Trophoblast cell (in vitro differentiated cells and primary cell): ENCODE data around the gene PGAM5.

Source experiments
- DNase-seq, 2 donors: peaks; one replicate each; pipeline ENCODE4 v3.0.0-alpha.2; 2016
- H2AFZ ChIP-seq: 2 replicates; pipeline ENCODE4 v1.6.1; 2013; ENCODE audit warnings: low read length, moderate library complexity, mild to moderate bottlenecking; ENCODE audit not compliant: insufficient read depth, poor library complexity
- H2AK5ac ChIP-seq: 2 replicates; pipeline ENCODE4 v1.6.1; 2013; ENCODE audit warnings: mild to moderate bottlenecking, low read length
- H2BK120ac ChIP-seq: 2 replicates; pipeline ENCODE4 v1.6.1; 2013; ENCODE audit warnings: low read length, mild to moderate bottlenecking, moderate library complexity; ENCODE audit not compliant: insufficient read depth, poor library complexity
- H2BK12ac ChIP-seq: 2 replicates; pipeline ENCODE4 v1.6.1; 2013; ENCODE audit warnings: mild to moderate bottlenecking, low read length, moderate library complexity
- H2BK5ac ChIP-seq: 2 replicates; pipeline ENCODE4 v1.6.1; 2013; ENCODE audit warnings: low read length, low read depth, moderate library complexity, mild to moderate bottlenecking; ENCODE audit not compliant: poor library complexity
- H3K14ac ChIP-seq: 2 replicates; pipeline ENCODE4 v1.6.1; 2013; ENCODE audit warnings: mild to moderate bottlenecking, low read length
- H3K18ac ChIP-seq: 2 replicates; pipeline ENCODE4 v1.6.1; 2013; ENCODE audit warnings: mild to moderate bottlenecking, low read length
- H3K23ac ChIP-seq: 2 replicates; pipeline ENCODE4 v1.6.1; 2013; ENCODE audit warnings: low read length
- H3K27ac ChIP-seq: 2 replicates; pipeline ENCODE4 v1.5.1; 2013; ENCODE audit warnings: low read depth, mild to moderate bottlenecking, inconsistent platforms, low read length, moderate library complexity
- H3K27me3 ChIP-seq: 2 replicates; pipeline ENCODE4 v1.6.1; 2013; ENCODE audit warnings: inconsistent platforms, mild to moderate bottlenecking, low read length, moderate library complexity; ENCODE audit not compliant: insufficient read depth
- H3K36me3 ChIP-seq, 2 experiments: 1 replicate in 1 of 2; 2 replicates in 1 of 2; pipeline ENCODE4 v1.6.1; 2013; ENCODE audit warnings: low read length in 2 of 2, mild to moderate bottlenecking in 2 of 2, moderate library complexity in 1 of 2; ENCODE audit not compliant: insufficient read depth in 2 of 2, control insufficient read depth in 1 of 2
- H3K4ac ChIP-seq: 2 replicates; pipeline ENCODE4 v1.6.1; 2013; ENCODE audit warnings: low read depth, mild to moderate bottlenecking, low read length, moderate library complexity
- H3K4me1 ChIP-seq, 2 experiments: 1 replicate in 1 of 2; 2 replicates in 1 of 2; pipeline ENCODE4 v1.6.1; 2013; ENCODE audit warnings: low read length in 2 of 2, mild to moderate bottlenecking in 2 of 2, moderate library complexity in 1 of 2; ENCODE audit not compliant: insufficient read depth in 2 of 2, control insufficient read depth in 1 of 2
- H3K4me2 ChIP-seq: 2 replicates; pipeline ENCODE4 v1.6.1; 2013; ENCODE audit warnings: inconsistent platforms, mild to moderate bottlenecking, low read length, moderate library complexity
- H3K4me3 ChIP-seq: 2 replicates; pipeline ENCODE4 v1.5.1; 2013; ENCODE audit warnings: mild to moderate bottlenecking, low read depth, low read length, inconsistent platforms
- H3K79me1 ChIP-seq: one replicate; pipeline ENCODE4 v1.6.1; 2013; ENCODE audit warnings: low read length
- H3K79me2 ChIP-seq: 2 replicates; pipeline ENCODE4 v1.6.1; 2013; ENCODE audit warnings: low read length, mild to moderate bottlenecking; ENCODE audit not compliant: control insufficient read depth, insufficient read depth, poor library complexity
- H3K9ac ChIP-seq: 2 replicates; pipeline ENCODE4 v1.6.1; 2013; ENCODE audit warnings: mild to moderate bottlenecking, low read length
- H3K9me3 ChIP-seq: 2 replicates; pipeline ENCODE4 v1.6.1; 2013; ENCODE audit warnings: low read depth, mild to moderate bottlenecking, control low read depth, inconsistent platforms, low read length; ENCODE audit not compliant: insufficient read depth
- H4K12ac ChIP-seq: 2 replicates; pipeline ENCODE4 v1.6.1; 2013; ENCODE audit warnings: low read depth, mild to moderate bottlenecking, low read length, moderate library complexity
- H4K8ac ChIP-seq: 2 replicates; pipeline ENCODE4 v1.6.1; 2013; ENCODE audit warnings: low read depth, mild to moderate bottlenecking, low read length, moderate library complexity
- H4K91ac ChIP-seq: one replicate; pipeline ENCODE4 v1.6.1; 2013; ENCODE audit warnings: low read depth, mild to moderate bottlenecking, low read length, moderate library complexity
- WGBS: extraction: QIAGEN DNeasy Blood & Tissue Kit; methylation state at CpG from one replicate; pipeline ENCODE4 v1.1.7; 2013; ENCODE audit warnings: missing lambda C conversion rate; ENCODE audit not compliant: insufficient read length, insufficient coverage; ENCODE audit errors: extremely low coverage; 5-methylcytosine and 5-hydroxymethylcytosine counted together

The PGAM5 gene

DNA sequence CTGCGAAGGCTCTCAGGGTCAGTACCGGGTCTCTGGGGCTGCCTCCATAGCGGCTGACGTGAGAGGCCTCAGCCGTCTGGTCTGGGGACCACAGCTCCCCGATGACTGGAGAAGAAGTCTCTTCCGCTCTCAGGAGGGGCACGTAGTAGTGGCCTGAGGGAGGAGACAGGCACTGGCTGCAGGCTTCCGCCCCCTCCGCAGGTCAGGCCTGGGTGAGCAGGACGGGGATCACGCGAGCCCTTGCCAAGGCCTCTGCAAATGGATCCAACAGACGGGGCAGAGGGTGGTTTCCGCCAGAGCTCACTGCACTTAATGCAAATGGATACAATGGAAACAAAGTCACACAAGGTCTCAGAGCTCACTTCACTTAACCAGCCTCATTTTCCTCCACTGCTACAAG is 26.3 kb downstream of the PGAM5 start:
- DNase-seq: no peak
- Histone ChIP-seq H3K4ac (no peak overlapping the region), H2BK120ac (no peak overlapping the region), H4K8ac (no peak overlapping the region), H2BK5ac (no peak overlapping the region), H2AFZ (no peak overlapping the region), H2BK12ac (no peak overlapping the region), H3K9me3 (no peaks in the 10 kb centered on the region), H3K4me1 (no peaks in the 10 kb centered on the region), H3K4me3 (no peak overlapping the region), H3K27ac (no peak overlapping the region), H3K9ac (no peak overlapping the region), H3K4me2 (no peak overlapping the region), H4K91ac (no peak overlapping the region), H3K14ac (no peak overlapping the region), H3K79me1 (no peaks in the 10 kb centered on the region), H3K79me2 (no peaks in the 10 kb centered on the region), H3K18ac (no peak overlapping the region), H2AK5ac (no peak overlapping the region), H3K23ac (no peak overlapping the region), H3K27me3 (no peaks in the 10 kb centered on the region), H4K12ac (no peak overlapping the region), H3K36me3 (peaks cover 77 to 84% of the 10 kb centered on the region in 2 experiments)
- no CpG with 5 or more reads among the region's 15 CpGs for WGBS

DNA sequence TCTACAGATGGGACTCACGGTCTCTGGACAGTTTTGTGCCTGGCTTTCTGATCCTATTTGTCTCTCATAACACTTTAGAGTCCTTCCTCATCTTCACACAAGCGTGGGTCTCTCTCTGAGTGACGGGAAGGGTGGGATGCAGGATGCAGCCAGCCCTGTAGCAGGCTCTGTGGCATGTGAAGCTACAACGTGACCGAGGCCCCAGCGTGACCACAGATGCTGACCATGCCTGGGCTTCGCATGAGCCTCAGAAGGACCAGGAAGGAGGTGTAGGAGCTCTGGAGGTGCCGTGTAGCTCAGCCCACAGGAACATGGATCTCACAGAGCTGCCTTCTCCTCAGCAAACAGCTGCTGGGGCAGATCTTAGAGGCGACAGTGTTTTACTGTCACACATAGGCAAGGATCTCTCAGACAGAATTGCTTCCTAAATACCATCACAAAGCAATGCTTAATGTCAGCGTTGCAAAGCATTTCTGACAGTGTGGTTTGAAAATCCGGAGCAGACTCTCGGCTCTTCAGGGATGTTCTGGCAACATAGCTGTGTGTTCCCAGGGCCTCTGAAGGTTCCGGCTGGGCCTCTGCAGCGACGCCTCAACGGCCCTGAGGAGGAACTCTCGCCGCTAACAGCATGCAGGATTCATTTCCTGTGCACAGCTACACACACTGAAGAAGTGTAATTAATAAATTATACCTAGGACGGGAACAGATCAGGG is 29.1 kb downstream of the PGAM5 start:
- no peaks in the 10 kb centered on the region for H3K79me1 ChIP-seq
- H4K12ac ChIP-seq: no peak overlapping the region
- no peak overlapping the region for H3K14ac ChIP-seq
- no CpG with 5 or more reads among the region's 19 CpGs for WGBS
- H3K4me1 ChIP-seq: no peaks in the 10 kb centered on the region
- H3K27me3 ChIP-seq: no peaks in the 10 kb centered on the region
- no peak overlapping the region for H3K9ac ChIP-seq
- no peak overlapping the region for H2AK5ac ChIP-seq
- no peak overlapping the region for H4K91ac ChIP-seq
- H3K36me3 ChIP-seq: peaks cover 65 to 78% of the 10 kb centered on the region in 2 experiments
- no peak overlapping the region for H3K18ac ChIP-seq
- no peak overlapping the region for H2BK5ac ChIP-seq
- no peak overlapping the region for H3K4me2 ChIP-seq
- H3K79me2 ChIP-seq: no peaks in the 10 kb centered on the region
- DNase-seq: no peak
- H3K27ac ChIP-seq: no peak overlapping the region
- no peak overlapping the region for H2AFZ ChIP-seq
- H3K4ac ChIP-seq: no peak overlapping the region
- H3K9me3 ChIP-seq: no peaks in the 10 kb centered on the region
- no peak overlapping the region for H2BK12ac ChIP-seq
- H3K23ac ChIP-seq: no peak overlapping the region
- H2BK120ac ChIP-seq: no peak overlapping the region
- H4K8ac ChIP-seq: no peak overlapping the region
- no peak overlapping the region for H3K4me3 ChIP-seq

DNA sequence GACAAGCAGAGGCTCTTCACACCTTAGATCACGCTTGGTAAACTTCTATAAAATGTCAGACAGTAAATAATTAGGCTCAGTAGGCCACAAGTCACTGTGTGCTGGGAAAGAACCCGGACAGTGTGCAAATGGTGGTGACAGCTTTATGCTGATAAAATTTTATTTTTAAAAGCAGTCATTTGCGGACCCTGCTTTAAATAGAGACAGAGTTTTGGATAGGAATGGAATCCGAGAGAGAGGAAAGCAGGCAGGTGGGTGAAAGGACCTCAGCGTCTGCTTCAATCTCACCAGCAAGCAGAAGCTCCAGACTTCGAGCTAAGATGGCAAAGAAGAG is 29.6 kb downstream of the PGAM5 start:
- Histone ChIP-seq H3K9me3 (no peaks in the 10 kb centered on the region), H3K4ac (no peak overlapping the region), H3K4me3 (no peak overlapping the region), H3K79me1 (no peaks in the 10 kb centered on the region), H3K79me2 (no peaks in the 10 kb centered on the region), H2AK5ac (no peak overlapping the region), H3K18ac (no peak overlapping the region), H3K27me3 (no peaks in the 10 kb centered on the region), H4K91ac (no peak overlapping the region), H2AFZ (no peak overlapping the region), H3K4me2 (no peak overlapping the region), H2BK120ac (no peak overlapping the region), H3K9ac (no peak overlapping the region), H3K4me1 (no peaks in the 10 kb centered on the region), H2BK12ac (no peak overlapping the region), H3K23ac (no peak overlapping the region), H2BK5ac (no peak overlapping the region), H3K36me3 (peaks cover 66 to 79% of the 10 kb centered on the region in 2 experiments), H3K27ac (no peak overlapping the region), H3K14ac (no peak overlapping the region), H4K8ac (no peak overlapping the region), H4K12ac (no peak overlapping the region)
- no peak for DNase-seq
- no CpG with 5 or more reads among the region's 6 CpGs for WGBS

- no peak overlapping the region for H2BK120ac ChIP-seq
- H3K36me3 ChIP-seq: peaks cover 66 to 79% of the 10 kb centered on the region in 2 experiments
- H3K27me3 ChIP-seq: no peaks in the 10 kb centered on the region
- no peak overlapping the region for H3K18ac ChIP-seq
- H3K4me2 ChIP-seq: no peak overlapping the region
- no peak overlapping the region for H2BK5ac ChIP-seq
- no CpG with 5 or more reads among the region's 11 CpGs for WGBS
- peaks cover 2% of the 10 kb centered on the region for H3K9me3 ChIP-seq
- no peak overlapping the region for H4K12ac ChIP-seq
- no peak overlapping the region for H3K27ac ChIP-seq
- H3K79me2 ChIP-seq: no peaks in the 10 kb centered on the region
- H2AFZ ChIP-seq: no peak overlapping the region
- no peak overlapping the region for H3K4me3 ChIP-seq
- no peak overlapping the region for H4K91ac ChIP-seq
- no peaks in the 10 kb centered on the region for H3K79me1 ChIP-seq
- H3K9ac ChIP-seq: no peak overlapping the region
- H3K4ac ChIP-seq: no peak overlapping the region
- H3K14ac ChIP-seq: no peak overlapping the region
- no peak overlapping the region for H3K23ac ChIP-seq
- H3K4me1 ChIP-seq: no peaks in the 10 kb centered on the region
- H2BK12ac ChIP-seq: no peak overlapping the region
- H4K8ac ChIP-seq: no peak overlapping the region
- no peak for DNase-seq
- H2AK5ac ChIP-seq: no peak overlapping the region
Observed at GRCh38 chr12:132740652-132741051, 30.0 kb downstream of the PGAM5 start.
